Activated CD8-positive, alpha-beta memory T cell treated with anti-CD3 and anti-CD28 coated beads for 4 hours (primary cell): Measurements from ENCODE around the gene ADAM10.
"Not testable (repeated sequence)": the region's sequence is repeated elsewhere in the genome, so short reads cannot be mapped to it uniquely, and the experiment has no call there.

Experiments
- DNase-seq, 2 donors: peaks; one replicate each; pipeline ENCODE4 v3.0.0-alpha.2; 2020; ENCODE audit warnings: low read depth in 2 of 2

Gene ADAM10, protein sequence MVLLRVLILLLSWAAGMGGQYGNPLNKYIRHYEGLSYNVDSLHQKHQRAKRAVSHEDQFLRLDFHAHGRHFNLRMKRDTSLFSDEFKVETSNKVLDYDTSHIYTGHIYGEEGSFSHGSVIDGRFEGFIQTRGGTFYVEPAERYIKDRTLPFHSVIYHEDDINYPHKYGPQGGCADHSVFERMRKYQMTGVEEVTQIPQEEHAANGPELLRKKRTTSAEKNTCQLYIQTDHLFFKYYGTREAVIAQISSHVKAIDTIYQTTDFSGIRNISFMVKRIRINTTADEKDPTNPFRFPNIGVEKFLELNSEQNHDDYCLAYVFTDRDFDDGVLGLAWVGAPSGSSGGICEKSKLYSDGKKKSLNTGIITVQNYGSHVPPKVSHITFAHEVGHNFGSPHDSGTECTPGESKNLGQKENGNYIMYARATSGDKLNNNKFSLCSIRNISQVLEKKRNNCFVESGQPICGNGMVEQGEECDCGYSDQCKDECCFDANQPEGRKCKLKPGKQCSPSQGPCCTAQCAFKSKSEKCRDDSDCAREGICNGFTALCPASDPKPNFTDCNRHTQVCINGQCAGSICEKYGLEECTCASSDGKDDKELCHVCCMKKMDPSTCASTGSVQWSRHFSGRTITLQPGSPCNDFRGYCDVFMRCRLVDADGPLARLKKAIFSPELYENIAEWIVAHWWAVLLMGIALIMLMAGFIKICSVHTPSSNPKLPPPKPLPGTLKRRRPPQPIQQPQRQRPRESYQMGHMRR

DNA sequence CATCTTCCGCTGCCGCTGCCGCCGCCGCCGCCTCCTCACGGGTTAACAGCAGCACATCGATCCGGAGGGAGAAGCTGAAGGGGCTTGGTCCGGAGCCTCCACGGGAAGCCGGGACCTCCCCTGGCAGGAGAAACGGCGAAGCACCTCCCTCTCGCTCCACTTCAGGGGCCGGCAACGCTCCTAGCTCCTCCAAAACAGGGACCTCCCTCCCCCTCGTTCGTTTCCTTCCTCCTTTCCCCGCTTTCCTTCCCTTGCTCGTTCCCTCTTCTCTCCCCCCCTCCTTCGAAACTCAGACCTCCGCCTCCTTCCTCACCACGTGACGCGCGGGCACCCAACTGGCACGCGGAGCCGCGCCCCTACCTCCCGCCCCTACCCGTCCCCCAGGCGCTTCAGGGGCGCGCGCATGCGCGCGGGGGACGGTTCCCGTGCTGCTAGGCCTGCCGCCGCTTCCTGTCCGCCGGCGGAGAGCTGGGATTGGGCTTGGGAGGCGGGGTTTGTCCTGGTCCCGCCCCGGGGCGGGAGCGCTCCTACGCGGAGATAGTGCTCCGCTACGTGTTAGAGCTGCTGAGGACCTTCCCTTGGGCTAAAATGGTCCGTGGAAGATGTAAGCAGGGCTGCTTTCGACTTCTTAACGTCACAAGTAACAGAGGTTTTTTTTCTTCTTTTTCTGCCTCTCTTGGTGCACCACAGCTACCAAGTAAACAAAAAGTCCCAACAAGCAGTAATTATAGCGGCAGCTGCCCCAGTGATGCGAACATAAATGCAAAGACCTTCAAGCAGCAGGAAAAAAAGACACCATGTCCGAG is at the start of gene ADAM10:
Gene ADAM10, minus strand, starts transcription at position 176 of the 806 bp plus-strand sequence. Its CDS starts 173 bp downstream, at position 3.
- DNase-seq: peak; percentile 97 to 98

GRCh38 chr15:58797505-58797904 is 48.0 kb upstream of the ADAM10 start:
- no peak for DNase-seq

- no peak for DNase-seq
Measured at GRCh38 chr15:58795825-58796224, 46.3 kb upstream of the ADAM10 start.

- no peak for DNase-seq
Measured at GRCh38 chr15:58793862-58794261, 44.4 kb upstream of the ADAM10 start.

GRCh38 chr15:58788056-58788710 is 38.7 kb upstream of the ADAM10 start:
- DNase-seq: no peak

GRCh38 chr15:58785355-58785754 is 35.8 kb upstream of the ADAM10 start:
- DNase-seq: no peak

DNA sequence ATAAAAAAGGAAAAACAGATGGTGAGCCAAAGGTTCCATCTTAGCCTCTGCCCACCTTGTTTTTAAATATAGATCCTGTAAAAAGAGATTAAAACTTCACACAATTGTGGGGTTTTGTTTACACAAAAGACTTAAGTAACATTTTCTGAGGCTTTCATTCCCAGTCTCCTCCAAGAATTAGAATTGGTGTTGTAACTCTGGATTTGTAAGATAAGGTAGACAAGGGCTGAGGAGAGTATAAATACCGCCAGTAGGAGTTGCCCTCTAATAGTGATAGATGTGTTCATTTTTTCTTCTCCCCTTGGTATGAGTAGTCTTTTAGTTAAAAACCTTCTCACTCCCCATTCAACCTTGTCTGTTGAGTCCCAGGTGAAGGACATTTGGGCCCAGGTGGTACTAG is 30.0 kb upstream of the ADAM10 start:
- no peak for DNase-seq

- no peak for DNase-seq
Measured at GRCh38 chr15:58777107-58777506, 27.6 kb upstream of the ADAM10 start.

DNA sequence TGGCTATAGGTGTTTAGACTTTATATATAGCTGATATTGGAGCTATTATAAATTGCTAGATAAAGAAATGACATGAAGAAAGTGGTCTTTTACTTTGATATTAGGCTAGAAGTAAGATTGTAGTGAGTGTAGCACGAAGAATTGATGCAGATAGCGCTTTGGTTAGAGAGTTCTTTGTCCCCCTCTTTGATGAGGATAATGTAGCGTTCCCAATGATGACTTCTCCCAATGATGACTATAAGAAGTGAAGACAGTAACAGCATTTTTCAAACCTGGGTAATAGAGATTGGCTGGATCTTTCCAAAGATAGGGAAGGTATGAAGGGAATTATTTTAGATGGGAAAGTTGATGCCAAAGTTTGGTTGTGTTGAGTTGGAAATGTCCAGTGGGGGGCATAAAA is 25.9 kb upstream of the ADAM10 start:
- no peak for DNase-seq

DNA sequence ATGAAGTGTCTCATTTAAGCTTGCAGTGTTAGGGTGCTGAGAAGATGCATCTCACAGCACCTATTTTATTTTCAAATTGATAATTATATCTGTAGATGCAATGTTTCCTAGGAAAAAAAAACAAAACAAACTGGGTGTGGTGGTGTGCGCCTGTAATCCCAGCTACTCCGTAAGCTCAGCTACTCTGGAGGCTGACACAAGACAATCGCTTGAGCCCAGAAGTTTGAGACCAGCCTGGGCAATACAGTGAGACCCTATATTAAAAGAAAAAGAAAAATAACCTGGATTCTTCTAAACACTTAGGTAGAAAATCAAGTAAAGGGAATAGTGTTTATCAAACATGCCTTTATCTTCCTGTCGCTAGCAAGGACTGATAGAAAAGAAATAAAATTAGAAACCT is 23.5 kb upstream of the ADAM10 start:
- DNase-seq: no peak

DNA sequence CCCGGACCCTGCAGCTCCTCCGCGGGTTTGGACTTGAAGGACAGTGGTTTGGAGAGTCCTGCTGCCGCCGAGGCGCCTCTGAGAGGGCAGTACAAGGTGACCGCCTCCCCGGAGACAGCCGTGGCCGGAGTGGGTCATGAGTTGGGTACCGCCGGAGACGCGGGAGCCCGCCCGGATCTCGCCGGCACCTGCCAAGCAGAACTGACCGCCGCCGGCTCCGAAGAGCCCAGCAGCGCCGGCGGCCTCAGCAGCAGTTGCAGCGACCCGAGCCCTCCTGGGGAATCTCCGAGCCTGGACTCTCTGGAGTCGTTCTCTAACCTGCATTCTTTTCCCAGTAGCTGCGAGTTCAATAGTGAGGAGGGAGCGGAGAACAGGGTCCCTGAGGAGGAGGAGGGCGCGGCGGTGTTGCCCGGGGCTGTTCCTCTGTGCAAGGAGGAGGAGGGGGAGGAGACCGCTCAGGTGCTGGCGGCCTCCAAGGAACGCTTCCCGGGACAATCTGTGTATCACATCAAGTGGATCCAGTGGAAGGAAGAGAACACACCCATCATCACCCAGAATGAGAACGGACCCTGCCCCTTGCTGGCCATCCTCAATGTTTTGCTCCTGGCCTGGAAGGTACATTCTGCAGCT is 22.2 kb upstream of the ADAM10 start:
- no peak for DNase-seq

DNA sequence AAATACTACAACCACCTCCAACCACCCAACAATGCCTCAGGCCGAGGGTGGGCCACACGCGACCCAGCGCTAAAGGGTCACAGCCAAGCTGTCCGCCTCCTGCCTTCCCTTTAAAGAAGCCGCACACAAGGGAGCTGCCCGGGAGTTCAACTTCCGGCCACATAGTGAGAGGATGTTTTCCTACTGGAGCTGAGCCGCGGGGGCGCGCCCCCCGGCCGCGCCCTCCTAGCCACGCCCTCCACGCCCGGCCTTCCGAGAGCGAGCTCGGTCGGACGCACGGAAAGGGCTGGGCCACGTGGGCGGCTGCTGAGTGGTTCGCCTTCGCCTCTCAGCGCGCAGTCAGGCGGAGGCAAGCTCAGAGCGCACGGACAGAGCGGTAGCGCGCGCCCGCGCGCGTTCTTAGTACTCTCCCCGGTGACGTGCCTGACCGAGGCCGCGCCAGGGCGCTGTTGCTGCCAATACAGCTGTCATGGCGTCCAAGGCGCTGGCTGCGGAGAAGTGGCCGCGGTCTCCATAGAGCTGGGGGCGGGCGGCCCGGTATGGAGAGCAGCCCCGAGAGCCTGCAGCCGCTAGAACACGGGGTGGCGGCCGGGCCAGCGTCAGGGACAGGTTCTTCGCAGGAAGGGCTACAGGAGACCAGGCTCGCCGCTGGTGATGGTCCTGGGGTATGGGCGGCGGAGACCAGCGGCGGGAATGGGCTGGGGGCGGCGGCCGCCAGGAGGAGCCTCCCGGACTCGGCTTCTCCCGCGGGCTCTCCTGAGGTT is 21.5 kb upstream of the ADAM10 start, which contains the start of gene MINDY2:
Gene MINDY2, plus strand, starts transcription at position 446 of the 764 bp plus-strand sequence. Its CDS starts 94 bp downstream, at position 540.
- peak; percentile 81 to 88 for DNase-seq

GRCh38 chr15:58770519-58770856 is 21.0 kb upstream of the ADAM10 start:
- DNase-seq: no peak

DNA sequence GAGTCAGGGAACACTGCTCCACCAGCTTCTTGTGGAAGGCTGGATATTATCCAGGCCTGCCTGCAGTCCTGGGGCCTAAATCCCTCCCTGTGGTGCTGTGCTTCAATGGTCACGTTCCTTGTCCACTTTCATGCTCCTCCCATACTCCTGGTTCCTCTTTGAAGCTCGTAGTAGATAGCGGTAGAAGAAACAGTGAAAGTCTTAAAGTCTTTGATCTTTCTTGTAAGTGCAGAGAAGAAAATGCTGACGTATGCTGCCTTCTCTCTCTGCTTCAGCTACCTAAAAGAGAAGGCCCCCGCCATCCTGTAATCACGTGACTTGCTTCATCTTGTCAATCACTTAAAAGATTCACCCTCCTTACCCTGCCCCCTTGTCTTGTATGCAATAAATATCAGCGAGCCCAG is 19.1 kb upstream of the ADAM10 start:
- DNase-seq: not testable (repeated sequence)

GRCh38 chr15:58766290-58766689 is 16.8 kb upstream of the ADAM10 start:
- no peak for DNase-seq

- no peak for DNase-seq
Measured at GRCh38 chr15:58764468-58764867, 15.0 kb upstream of the ADAM10 start.

GRCh38 chr15:58762731-58763130 is 13.2 kb upstream of the ADAM10 start:
- no peak for DNase-seq

GRCh38 chr15:58762285-58762684 is 12.8 kb upstream of the ADAM10 start:
- DNase-seq: no peak

GRCh38 chr15:58761010-58761388 is 11.5 kb upstream of the ADAM10 start:
- DNase-seq: no peak

- DNase-seq: no peak
Measured at GRCh38 chr15:58760385-58761009, 11.0 kb upstream of the ADAM10 start.
